IMR-90 (cell line): ENCODE measurements around the gene ACVR1. TPM values are rescaled to one million over a fixed set of nuclear protein-coding genes. Genes with fewer than 3 reads are reported as not detected.

Source experiments
- ATAC-seq: fragments of 200-7000 bp; cut with Tn5 transposase; 2 replicates; pipeline ENCODE4 v1.9.1; 2020; ENCODE audit warnings: low read depth, mild to moderate bottlenecking, moderate library complexity
- BruUV-seq: library from RNA; stranded (reverse); fragments of 400-500 nt; replicated peaks from 2 replicates; lab custom pipeline; 2021; lab: Mats Ljungman, UMichigan
- CTCF ChIA-PET: fragments of 300-600 bp; formaldehyde crosslinking; extraction: SDS; loops from one replicate; lab custom pipeline; 2021; ENCODE audit warnings: antibody characterized with exemption; lab: Yijun Ruan, JAX
- POLR2A ChIA-PET: fragments of 300-600 bp; sonication (Branson Sonifier 250); formaldehyde crosslinking; loops from one replicate; lab custom pipeline; 2022; ENCODE audit warnings: antibody characterized with exemption; ENCODE audit not compliant: unreplicated experiment; lab: Charles Lee
- DNase-seq: peaks from one replicate; pipeline ENCODE4 v3.0.0; 2013
- H2AFZ ChIP-seq: replicated peaks from 2 replicates; pipeline ENCODE3; 2013; ENCODE audit warnings: low read length, mild to moderate bottlenecking; ENCODE audit not compliant: poor library complexity
- H2AK5ac ChIP-seq: 2 replicates; pipeline ENCODE4 v1.6.1; 2013; ENCODE audit warnings: low read depth, low read length, inconsistent platforms
- H2AK9ac ChIP-seq: replicated peaks from 2 replicates; pipeline ENCODE3; 2013; ENCODE audit warnings: mild to moderate bottlenecking, low read depth, low read length, moderate library complexity; ENCODE audit not compliant: poor library complexity
- H2BK120ac ChIP-seq: 2 replicates; pipeline ENCODE4 v1.6.1; 2013; ENCODE audit warnings: low read depth, low read length, inconsistent platforms
- H2BK15ac ChIP-seq: 3 replicates; pipeline ENCODE4 v1.6.1; 2013; ENCODE audit warnings: low read depth, low read length, inconsistent platforms
- H2BK20ac ChIP-seq: 2 replicates; pipeline ENCODE4 v1.6.1; 2013; ENCODE audit warnings: low read depth, mild to moderate bottlenecking, inconsistent platforms, low read length, moderate library complexity
- H2BK5ac ChIP-seq: 2 replicates; pipeline ENCODE4 v1.6.1; 2013; ENCODE audit warnings: mild to moderate bottlenecking, low read depth, low read length, inconsistent platforms; ENCODE audit not compliant: poor library complexity, severe bottlenecking
- H3K14ac ChIP-seq: replicated peaks from 2 replicates; pipeline ENCODE4 v1.6.1; 2013; ENCODE audit warnings: low read depth, low read length, inconsistent platforms
- H3K18ac ChIP-seq: 2 replicates; pipeline ENCODE4 v1.6.1; 2013; ENCODE audit warnings: low read depth, low read length, control low read depth
- H3K23ac ChIP-seq: 2 replicates; pipeline ENCODE4 v1.6.1; 2013; ENCODE audit warnings: low read depth, low read length, inconsistent platforms
- H3K27ac ChIP-seq: 2 replicates; pipeline ENCODE4 v1.5.1; 2013; ENCODE audit warnings: mild to moderate bottlenecking, control low read depth, low read length; ENCODE audit not compliant: insufficient read depth
- H3K27me3 ChIP-seq: 2 replicates; pipeline ENCODE4 v1.6.1; 2013; ENCODE audit warnings: low read length; ENCODE audit not compliant: control insufficient read depth, insufficient read depth
- H3K36me3 ChIP-seq: 2 replicates; pipeline ENCODE4 v1.6.1; 2013; ENCODE audit warnings: low read length, mixed read lengths; ENCODE audit not compliant: control insufficient read depth, insufficient read depth
- H3K4ac ChIP-seq: 2 replicates; pipeline ENCODE4 v1.6.1; 2013; ENCODE audit warnings: low read depth, low read length, inconsistent platforms
- H3K4me1 ChIP-seq: 2 replicates; pipeline ENCODE4 v1.6.1; 2013; ENCODE audit warnings: low read length, mixed read lengths; ENCODE audit not compliant: control insufficient read depth, insufficient read depth
- H3K4me2 ChIP-seq: 2 replicates; pipeline ENCODE4 v1.6.1; 2013; ENCODE audit warnings: low read depth, mild to moderate bottlenecking, control low read depth, low read length, moderate library complexity
- H3K4me3 ChIP-seq: 2 replicates; pipeline ENCODE4 v1.5.1; 2013; ENCODE audit warnings: low read depth, mild to moderate bottlenecking, control low read depth, low read length, moderate library complexity; ENCODE audit not compliant: insufficient read depth
- H3K56ac ChIP-seq: 2 replicates; pipeline ENCODE4 v1.6.1; 2013; ENCODE audit warnings: low read length, inconsistent platforms; ENCODE audit not compliant: insufficient read depth; ENCODE audit errors: extremely low read depth
- H3K79me1 ChIP-seq, 2 experiments: 2 replicates each; pipeline ENCODE4 v1.6.1; 2013; ENCODE audit warnings: low read length in 2 of 2, inconsistent platforms in 1 of 2, low read depth in 1 of 2
- H3K9ac ChIP-seq: 2 replicates; pipeline ENCODE4 v1.6.1; 2013; ENCODE audit warnings: low read depth, low read length, control low read depth
- H3K9me1 ChIP-seq: 2 replicates; pipeline ENCODE4 v1.6.1; 2013; ENCODE audit warnings: low read length, inconsistent platforms; ENCODE audit not compliant: insufficient read depth
- H3K9me3 ChIP-seq: 2 replicates; pipeline ENCODE4 v1.6.1; 2013; ENCODE audit warnings: low read length; ENCODE audit not compliant: control insufficient read depth, insufficient read depth
- H4K20me1 ChIP-seq: 2 replicates; pipeline ENCODE4 v1.6.1; 2013; ENCODE audit warnings: low read length, inconsistent platforms; ENCODE audit not compliant: insufficient read depth
- H4K5ac ChIP-seq: 2 replicates; pipeline ENCODE4 v1.6.1; 2013; ENCODE audit warnings: mild to moderate bottlenecking, low read depth, low read length, control low read depth
- H4K8ac ChIP-seq, 2 experiments: 2 replicates each; pipeline ENCODE4 v1.6.1; 2013; ENCODE audit warnings: low read depth in 2 of 2, low read length in 2 of 2, control low read depth in 1 of 2, inconsistent platforms in 1 of 2
- H4K91ac ChIP-seq: 2 replicates; pipeline ENCODE4 v1.6.1; 2013; ENCODE audit warnings: low read depth, low read length, inconsistent platforms; ENCODE audit not compliant: insufficient read depth
- BHLHE40 ChIP-seq: fragments of 150-350 bp; IDR thresholded peaks from 2 replicates; pipeline ENCODE4 v1.6.1; 2016; ENCODE audit warnings: mild to moderate bottlenecking, low read depth, low read length
- FOS ChIP-seq: fragments of 150-350 bp; IDR thresholded peaks from 2 replicates; pipeline ENCODE4 v1.6.1; 2016; ENCODE audit warnings: low read depth, low read length
- MAFK ChIP-seq: IDR thresholded peaks from 2 replicates; pipeline ENCODE4 v1.6.1; 2012; ENCODE audit warnings: low read depth, low read length, improper control_type of control experiment
- NFE2L2 ChIP-seq: fragments of 150-350 bp; IDR thresholded peaks from 2 replicates; pipeline ENCODE4 v1.6.1; 2016; ENCODE audit warnings: low read depth, mild to moderate bottlenecking, low read length
- POLR2A ChIP-seq: IDR thresholded peaks from 2 replicates; pipeline ENCODE4 v1.6.1; 2012; ENCODE audit warnings: mild to moderate bottlenecking, low read depth, low read length
- RCOR1 ChIP-seq: IDR thresholded peaks from 2 replicates; pipeline ENCODE4 v1.6.1; 2012; ENCODE audit warnings: mild to moderate bottlenecking, low read length, improper control_type of control experiment; ENCODE audit not compliant: insufficient replicate concordance
- RFX5 ChIP-seq: IDR thresholded peaks from 2 replicates; pipeline ENCODE4 v1.8.0; 2012; ENCODE audit warnings: low read depth, mild to moderate bottlenecking, low read length, moderate library complexity
- SMC3 ChIP-seq: fragments of 150-350 bp; IDR thresholded peaks from 2 replicates; pipeline ENCODE4 v1.6.1; 2016; ENCODE audit warnings: low read depth, mild to moderate bottlenecking, antibody characterized with exemption, low read length, moderate library complexity
- USF2 ChIP-seq: fragments of 150-350 bp; IDR thresholded peaks from 2 replicates; pipeline ENCODE4 v1.6.1; 2017; ENCODE audit warnings: mild to moderate bottlenecking, antibody characterized with exemption, low read length, low read depth
- WGBS, 2 experiments: methylation state at CpG; one replicate each; pipeline versions ENCODE4 v1.1.5 to v1.1.7; 2013; ENCODE audit warnings: missing lambda C conversion rate in 2 of 2; ENCODE audit not compliant: insufficient read length in 1 of 2; ENCODE audit errors: extremely low coverage in 2 of 2; 5-methylcytosine and 5-hydroxymethylcytosine counted together
- dilution Hi-C: fragments of 300-500 bp; cut with HindIII; formaldehyde crosslinking; loops from one replicate; pipeline ENCODE4 v1.14.3; 2018; ENCODE audit warnings: low sequenced_read_pairs; ENCODE audit not compliant: unreplicated experiment
- in situ Hi-C: fragments of 300-500 bp; cut with MboI; formaldehyde crosslinking; loops from 3 replicates; pipeline ENCODE4 v1.14.3; 2019; ENCODE audit warnings: low sequenced_read_pairs, inconsistent platforms, mixed read lengths
- intact Hi-C: fragments of 100-400 bp; cut with micrococcal nuclease; formaldehyde crosslinking; loops from 2 replicates; pipeline ENCODE4 v1.10.0; 2022
- polyA plus RNA-seq, 3 experiments: library from polyadenylated mRNA; depleted of rRNA; stranded (reverse); fragments of >200 nt; gene quantifications; 2 replicates each; pipeline ENCODE4 v1.2.3, GENCODE V29; 2012; ENCODE audit warnings: low replicate concordance in 1 of 3
- total RNA-seq: library from RNA; depleted of rRNA; stranded (reverse); fragments of >200 nt; gene quantifications from 2 replicates; pipeline ENCODE4 v1.2.3, GENCODE V29; 2012
- TF ChIP-seq, protein P1 (sequence below): fragments of 150-350 bp; IDR thresholded peaks from 2 replicates; pipeline ENCODE4 v1.6.1; 2016; ENCODE audit warnings: low read depth, mild to moderate bottlenecking, low read length, moderate library complexity, borderline replicate concordance

ACVR1 gene
- total and polyA plus RNA-seq, 2 of the 4 experiments (the other 2 are of a cell fraction) = 21.1 to 40.8 TPM

DNA sequence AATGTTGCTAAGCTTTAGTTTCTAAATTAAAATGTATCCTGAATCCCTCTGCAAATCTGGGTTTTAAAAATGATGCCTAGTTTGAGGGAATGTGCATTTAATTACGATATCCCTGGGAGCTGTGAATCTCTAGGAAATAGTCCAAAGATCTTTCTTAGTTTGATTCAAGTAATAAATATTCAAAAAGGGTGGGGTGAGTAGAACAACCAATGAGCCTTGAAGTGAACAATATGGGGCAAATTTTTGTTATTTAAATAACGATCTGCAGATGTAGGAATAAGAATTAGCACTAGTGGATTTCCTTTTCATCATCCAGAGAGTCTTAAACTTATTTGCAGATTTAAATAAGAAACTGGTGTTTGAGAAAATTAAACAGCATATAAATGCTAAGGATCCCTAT is 106.3 kb downstream of the ACVR1 start:
- H2BK15ac ChIP-seq = no peak overlapping the region
- no peaks in the 10 kb centered on the region for H3K27me3 ChIP-seq
- no peak overlapping the region for H3K56ac ChIP-seq
- no peak overlapping the region for H3K18ac ChIP-seq
- H3K9me1 ChIP-seq = no peaks in the 10 kb centered on the region
- 0 out of 4 replicates have a peak, but pooled peaks cover 0 to 3% of the 10 kb centered on the region in 2 experiments for H3K79me1 ChIP-seq
- no peak overlapping the region for H2BK20ac ChIP-seq
- no peak overlapping the region for H3K4ac ChIP-seq
- H2AK9ac ChIP-seq = no peak overlapping the region
- ChIA-PET POLR2A (no interaction called here), CTCF (interaction anchor here (0.6 kb wide), 1 partner anchor 233 kb away, joined by 3 read pairs; no protein-coding TSS in a partner anchor)
- H3K23ac ChIP-seq = no peak overlapping the region
- no peak overlapping the region for H2AK5ac ChIP-seq
- DNase-seq (no peak), ATAC-seq (no peak)
- peaks cover 24% of the 10 kb centered on the region for H3K36me3 ChIP-seq
- no peak overlapping the region for H3K4me2 ChIP-seq
- no peak overlapping the region for H2BK120ac ChIP-seq
- TF ChIP-seq NFE2L2 (no peak), BHLHE40 (no peak), RCOR1 (no peak), MAFK (no peak), FOS (no peak), POLR2A (no peak), USF2 (no peak), RFX5 (no peak), SMC3 (no peak)
- TF ChIP-seq, protein P1, sequence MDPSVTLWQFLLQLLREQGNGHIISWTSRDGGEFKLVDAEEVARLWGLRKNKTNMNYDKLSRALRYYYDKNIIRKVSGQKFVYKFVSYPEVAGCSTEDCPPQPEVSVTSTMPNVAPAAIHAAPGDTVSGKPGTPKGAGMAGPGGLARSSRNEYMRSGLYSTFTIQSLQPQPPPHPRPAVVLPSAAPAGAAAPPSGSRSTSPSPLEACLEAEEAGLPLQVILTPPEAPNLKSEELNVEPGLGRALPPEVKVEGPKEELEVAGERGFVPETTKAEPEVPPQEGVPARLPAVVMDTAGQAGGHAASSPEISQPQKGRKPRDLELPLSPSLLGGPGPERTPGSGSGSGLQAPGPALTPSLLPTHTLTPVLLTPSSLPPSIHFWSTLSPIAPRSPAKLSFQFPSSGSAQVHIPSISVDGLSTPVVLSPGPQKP = no peak
- H3K27ac ChIP-seq = no peak overlapping the region
- H4K5ac ChIP-seq = no peak overlapping the region
- H3K4me1 ChIP-seq = no peaks in the 10 kb centered on the region
- H3K14ac ChIP-seq = no peak overlapping the region
- in situ Hi-C loops (loop anchor here (25.0 kb wide), 2 partner anchors 283 to 992 kb away; no protein-coding TSS in a partner anchor), intact Hi-C loops (no loop called here), dilution Hi-C loops (no loop called here)
- no peak overlapping the region for H2AFZ ChIP-seq
- no peak overlapping the region for H2BK5ac ChIP-seq
- no CpG with 5 or more reads among the region's 2 CpGs for WGBS, 2 experiments
- no peak overlapping the region for H4K91ac ChIP-seq
- no peak overlapping the region for H3K9ac ChIP-seq
- no peaks in the 10 kb centered on the region for H3K9me3 ChIP-seq
- no peak overlapping the region for H3K4me3 ChIP-seq
- H4K20me1 ChIP-seq = no peaks in the 10 kb centered on the region
- no TSS peak for BruUV-seq
- H4K8ac ChIP-seq = no peak overlapping the region
